HEK293 (cell line): ENCODE results near the gene PFDN1.

Experiments used
- CTCF ChIA-PET: fragments of 350-600 bp; formaldehyde crosslinking; extraction: SDS; loops from one replicate; lab custom pipeline; 2021; ENCODE audit warnings: antibody characterized with exemption; lab: Yijun Ruan, JAX
- POLR2A ChIA-PET: fragments of 300-600 bp; formaldehyde crosslinking; extraction: SDS; loops from one replicate; lab custom pipeline; 2020; ENCODE audit warnings: antibody characterized with exemption, inconsistent platforms; lab: Yijun Ruan, JAX
- H3K27ac ChIP-seq: fragments of 200-500 bp; sonication (Bioruptor generic); 2 replicates; pipeline ENCODE4 v1.5.1; 2014; ENCODE audit warnings: low read depth, low read length, control low read depth, inconsistent platforms; ENCODE audit errors: extremely low read depth
- H3K36me3 ChIP-seq, 2 experiments: fragments of 200-500 bp in 1 of 2; sonication (Bioruptor generic) in 1 of 2; 1 replicate in 1 of 2; 2 replicates in 1 of 2; pipeline ENCODE4 v1.5.1; 2014 to 2017; ENCODE audit warnings: inconsistent platforms in 2 of 2, low read length in 2 of 2; ENCODE audit not compliant: control insufficient read depth in 2 of 2, insufficient read depth in 1 of 2
- H3K4me1 ChIP-seq: fragments of 200-500 bp; sonication (Bioruptor generic); 2 replicates; pipeline ENCODE4 v1.5.1; 2014; ENCODE audit warnings: mild to moderate bottlenecking, low read length, inconsistent platforms; ENCODE audit not compliant: control insufficient read depth, insufficient read depth
- H3K4me3 ChIP-seq: 2 replicates; pipeline ENCODE4 v1.5.1; 2011; ENCODE audit warnings: low read depth, mild to moderate bottlenecking, control low read depth, low read length, moderate library complexity
- H3K9me3 ChIP-seq: fragments of 200-500 bp; sonication (Bioruptor generic); 2 replicates; pipeline ENCODE4 v1.5.1; 2014; ENCODE audit warnings: low read depth, low read length, inconsistent platforms; ENCODE audit not compliant: control insufficient read depth, insufficient read depth
- FEZF1 ChIP-seq: fragments of 450-650 bp; formaldehyde crosslinking; IDR thresholded peaks from 2 replicates; pipeline ENCODE4 v1.5.1; 2016; ENCODE audit warnings: missing biosample characterization, missing genetic modification characterization
- GLIS1 ChIP-seq: fragments of 450-650 bp; formaldehyde crosslinking; IDR thresholded peaks from 2 replicates; pipeline ENCODE4 v1.5.1; 2016; ENCODE audit warnings: missing biosample characterization, missing genetic modification characterization
- HOXA7 ChIP-seq: sonication (generic); formaldehyde crosslinking; IDR thresholded peaks from 2 replicates; pipeline ENCODE4 v1.8.1; 2022; ENCODE audit warnings: missing genetic modification reagents, borderline replicate concordance
- KLF10 ChIP-seq: fragments of 450-650 bp; IDR thresholded peaks from 2 replicates; pipeline ENCODE4 v1.5.1; 2018; ENCODE audit warnings: missing biosample characterization, mild to moderate bottlenecking, missing genetic modification characterization
- REPIN1 ChIP-seq: fragments of 450-650 bp; formaldehyde crosslinking; IDR thresholded peaks from 2 replicates; pipeline ENCODE4 v1.5.1; 2017; ENCODE audit warnings: missing biosample characterization, missing genetic modification characterization, low read depth
- SALL2 ChIP-seq: fragments of 450-650 bp; formaldehyde crosslinking; IDR thresholded peaks from 2 replicates; pipeline ENCODE4 v1.5.0; 2017; ENCODE audit warnings: missing biosample characterization, mild to moderate bottlenecking, missing genetic modification characterization, borderline replicate concordance
- SCRT2 ChIP-seq: fragments of 450-650 bp; formaldehyde crosslinking; IDR thresholded peaks from 2 replicates; pipeline ENCODE4 v1.5.1; 2016; ENCODE audit warnings: missing biosample characterization, missing genetic modification characterization
- YY2 ChIP-seq: fragments of 450-650 bp; formaldehyde crosslinking; IDR thresholded peaks from 2 replicates; pipeline ENCODE4 v1.5.1; 2016; ENCODE audit warnings: missing biosample characterization, missing genetic modification characterization
- ZBTB7A ChIP-seq: fragments of 450-650 bp; formaldehyde crosslinking; IDR thresholded peaks from 2 replicates; pipeline ENCODE4 v1.5.1; 2016; ENCODE audit warnings: low read depth, missing biosample characterization, missing genetic modification characterization
- ZIC2 ChIP-seq: fragments of 450-650 bp; formaldehyde crosslinking; IDR thresholded peaks from 2 replicates; pipeline ENCODE4 v1.5.1; 2016; ENCODE audit warnings: missing biosample characterization, missing genetic modification characterization
- ZNF155 ChIP-seq: fragments of 450-650 bp; formaldehyde crosslinking; IDR thresholded peaks from 2 replicates; pipeline ENCODE4 v1.5.1; 2016; ENCODE audit warnings: missing biosample characterization, missing genetic modification characterization
- ZNF302 ChIP-seq: fragments of 450-650 bp; formaldehyde crosslinking; IDR thresholded peaks from 2 replicates; pipeline ENCODE4 v1.5.1; 2016; ENCODE audit warnings: missing biosample characterization, missing genetic modification characterization, low read depth
- ZNF341 ChIP-seq: fragments of 450-650 bp; formaldehyde crosslinking; IDR thresholded peaks from 2 replicates; pipeline ENCODE4; 2016; ENCODE audit warnings: low read depth, missing biosample characterization, missing genetic modification characterization
- ZNF366 ChIP-seq: fragments of 450-650 bp; formaldehyde crosslinking; conservative IDR thresholded peaks from 2 replicates; pipeline ENCODE4 v1.5.1; 2016; ENCODE audit warnings: missing biosample characterization, missing genetic modification characterization
- ZNF514 ChIP-seq: fragments of 450-650 bp; formaldehyde crosslinking; IDR thresholded peaks from 2 replicates; pipeline ENCODE4 v1.5.1; 2016; ENCODE audit warnings: missing biosample characterization, missing genetic modification characterization
- ZNF548 ChIP-seq: fragments of 450-650 bp; formaldehyde crosslinking; IDR thresholded peaks from 2 replicates; pipeline ENCODE4 v1.5.1; 2016; ENCODE audit warnings: missing biosample characterization, missing genetic modification characterization
- ZNF558 ChIP-seq: fragments of 450-650 bp; formaldehyde crosslinking; IDR thresholded peaks from 2 replicates; pipeline ENCODE4 v1.5.1; 2016; ENCODE audit warnings: missing biosample characterization, missing genetic modification characterization
- ZNF596 ChIP-seq: fragments of 450-650 bp; IDR thresholded peaks from 2 replicates; pipeline ENCODE4 v1.5.0; 2018; ENCODE audit warnings: missing biosample characterization, mild to moderate bottlenecking, missing genetic modification characterization, moderate library complexity
- ZNF777 ChIP-seq: fragments of 450-650 bp; formaldehyde crosslinking; IDR thresholded peaks from 2 replicates; pipeline ENCODE4 v1.5.1; 2017; ENCODE audit warnings: missing biosample characterization, missing genetic modification characterization, borderline replicate concordance
- TF ChIP-seq, protein P1 (sequence below): fragments of 450-650 bp; formaldehyde crosslinking; IDR thresholded peaks from 2 replicates; pipeline ENCODE4 v1.5.1; 2016; ENCODE audit warnings: missing biosample characterization, missing genetic modification characterization
- TF ChIP-seq, protein P2 (sequence below): fragments of 450-650 bp; formaldehyde crosslinking; IDR thresholded peaks from 2 replicates; pipeline ENCODE4 v1.5.1; 2016; ENCODE audit warnings: missing biosample characterization, missing genetic modification characterization, borderline replicate concordance
- TF ChIP-seq, protein P3 (sequence below): fragments of 450-650 bp; formaldehyde crosslinking; IDR thresholded peaks from 2 replicates; pipeline ENCODE4 v1.5.1; 2016; ENCODE audit warnings: missing biosample characterization, missing genetic modification characterization, borderline replicate concordance
- TF ChIP-seq, protein P4 (sequence below): fragments of 450-650 bp; formaldehyde crosslinking; IDR thresholded peaks from 2 replicates; pipeline ENCODE4 v1.5.1; 2016; ENCODE audit warnings: missing biosample characterization, missing genetic modification characterization
- TF ChIP-seq, protein P5 (sequence below): fragments of 450-650 bp; formaldehyde crosslinking; optimal IDR thresholded peaks from 2 replicates; pipeline ENCODE3; 2016; ENCODE audit warnings: missing biosample characterization, mild to moderate bottlenecking, missing genetic modification characterization

PFDN1 gene

DNA sequence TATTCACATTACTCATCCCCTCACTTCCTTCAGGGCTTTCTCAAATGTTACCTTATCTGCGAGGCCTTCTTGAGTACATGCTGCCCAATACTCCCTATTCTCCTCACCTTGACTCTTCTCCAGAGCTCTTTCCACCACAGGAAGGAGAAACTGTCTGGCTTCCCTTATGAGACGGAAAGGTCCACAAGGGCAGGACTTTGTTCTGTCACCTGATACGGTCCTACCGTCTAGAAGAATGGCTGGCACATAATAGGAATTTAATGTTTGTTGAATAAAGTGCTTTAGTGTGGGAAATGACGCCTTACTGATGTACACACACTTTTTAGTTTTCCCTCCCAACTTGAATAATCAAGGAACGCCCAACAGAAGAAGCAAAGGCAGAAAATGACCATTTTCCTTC, 52.5 kb downstream of the PFDN1 start:
- H3K27ac ChIP-seq, result no peak overlapping the region
- peaks cover 3% of the 10 kb centered on the region; the same call in 1 of the 2 replicates for H3K4me1 ChIP-seq
- ChIA-PET POLR2A (interaction anchor here (1.0 kb wide), 1 partner anchor 96 kb away, joined by 3 read pairs; the partner anchor contains the start of gene HBEGF), CTCF (interaction anchor here (0.5 to 2.0 kb wide), 3 partner anchors 8 to 315 kb away, joined by 3 to 8 read pairs (median 7); no protein-coding TSS in a partner anchor)
- no peak overlapping the region for H3K4me3 ChIP-seq
- TF ChIP-seq YY2 (tag by site-specific recombination) (no peak), ZNF514 (no peak), REPIN1 (tag by site-specific recombination) (no peak), ZNF155 (no peak), ZNF558 (tag by site-specific recombination) (no peak), GLIS1 (tag by site-specific recombination) (no peak), FEZF1 (tag by site-specific recombination) (no peak), ZNF366 (tag by site-specific recombination) (no peak), ZNF302 (tag by site-specific recombination) (no peak), ZIC2 (tag by site-specific recombination) (no peak), ZNF596 (no peak), KLF10 (tag by site-specific recombination) (no peak)
- TF ChIP-seq, protein P1, sequence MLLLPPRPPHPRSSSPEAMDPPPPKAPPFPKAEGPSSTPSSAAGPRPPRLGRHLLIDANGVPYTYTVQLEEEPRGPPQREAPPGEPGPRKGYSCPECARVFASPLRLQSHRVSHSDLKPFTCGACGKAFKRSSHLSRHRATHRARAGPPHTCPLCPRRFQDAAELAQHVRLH, result no peak
- TF ChIP-seq, protein P2, sequence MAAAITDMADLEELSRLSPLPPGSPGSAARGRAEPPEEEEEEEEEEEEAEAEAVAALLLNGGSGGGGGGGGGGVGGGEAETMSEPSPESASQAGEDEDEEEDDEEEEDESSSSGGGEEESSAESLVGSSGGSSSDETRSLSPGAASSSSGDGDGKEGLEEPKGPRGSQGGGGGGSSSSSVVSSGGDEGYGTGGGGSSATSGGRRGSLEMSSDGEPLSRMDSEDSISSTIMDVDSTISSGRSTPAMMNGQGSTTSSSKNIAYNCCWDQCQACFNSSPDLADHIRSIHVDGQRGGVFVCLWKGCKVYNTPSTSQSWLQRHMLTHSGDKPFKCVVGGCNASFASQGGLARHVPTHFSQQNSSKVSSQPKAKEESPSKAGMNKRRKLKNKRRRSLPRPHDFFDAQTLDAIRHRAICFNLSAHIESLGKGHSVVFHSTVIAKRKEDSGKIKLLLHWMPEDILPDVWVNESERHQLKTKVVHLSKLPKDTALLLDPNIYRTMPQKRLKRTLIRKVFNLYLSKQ (tag by site-specific recombination), result no peak
- TF ChIP-seq, protein P3, sequence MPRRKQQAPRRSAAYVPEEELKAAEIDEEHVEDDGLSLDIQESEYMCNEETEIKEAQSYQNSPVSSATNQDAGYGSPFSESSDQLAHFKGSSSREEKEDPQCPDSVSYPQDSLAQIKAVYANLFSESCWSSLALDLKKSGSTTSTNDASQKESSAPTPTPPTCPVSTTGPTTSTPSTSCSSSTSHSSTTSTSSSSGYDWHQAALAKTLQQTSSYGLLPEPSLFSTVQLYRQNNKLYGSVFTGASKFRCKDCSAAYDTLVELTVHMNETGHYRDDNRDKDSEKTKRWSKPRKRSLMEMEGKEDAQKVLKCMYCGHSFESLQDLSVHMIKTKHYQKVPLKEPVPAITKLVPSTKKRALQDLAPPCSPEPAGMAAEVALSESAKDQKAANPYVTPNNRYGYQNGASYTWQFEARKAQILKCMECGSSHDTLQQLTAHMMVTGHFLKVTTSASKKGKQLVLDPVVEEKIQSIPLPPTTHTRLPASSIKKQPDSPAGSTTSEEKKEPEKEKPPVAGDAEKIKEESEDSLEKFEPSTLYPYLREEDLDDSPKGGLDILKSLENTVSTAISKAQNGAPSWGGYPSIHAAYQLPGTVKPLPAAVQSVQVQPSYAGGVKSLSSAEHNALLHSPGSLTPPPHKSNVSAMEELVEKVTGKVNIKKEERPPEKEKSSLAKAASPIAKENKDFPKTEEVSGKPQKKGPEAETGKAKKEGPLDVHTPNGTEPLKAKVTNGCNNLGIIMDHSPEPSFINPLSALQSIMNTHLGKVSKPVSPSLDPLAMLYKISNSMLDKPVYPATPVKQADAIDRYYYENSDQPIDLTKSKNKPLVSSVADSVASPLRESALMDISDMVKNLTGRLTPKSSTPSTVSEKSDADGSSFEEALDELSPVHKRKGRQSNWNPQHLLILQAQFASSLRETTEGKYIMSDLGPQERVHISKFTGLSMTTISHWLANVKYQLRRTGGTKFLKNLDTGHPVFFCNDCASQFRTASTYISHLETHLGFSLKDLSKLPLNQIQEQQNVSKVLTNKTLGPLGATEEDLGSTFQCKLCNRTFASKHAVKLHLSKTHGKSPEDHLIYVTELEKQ (tag by site-specific recombination), result no peak
- no peaks in the 10 kb centered on the region for H3K9me3 ChIP-seq
- peaks cover 7 to 33% of the 10 kb centered on the region in 2 experiments for H3K36me3 ChIP-seq

DNA sequence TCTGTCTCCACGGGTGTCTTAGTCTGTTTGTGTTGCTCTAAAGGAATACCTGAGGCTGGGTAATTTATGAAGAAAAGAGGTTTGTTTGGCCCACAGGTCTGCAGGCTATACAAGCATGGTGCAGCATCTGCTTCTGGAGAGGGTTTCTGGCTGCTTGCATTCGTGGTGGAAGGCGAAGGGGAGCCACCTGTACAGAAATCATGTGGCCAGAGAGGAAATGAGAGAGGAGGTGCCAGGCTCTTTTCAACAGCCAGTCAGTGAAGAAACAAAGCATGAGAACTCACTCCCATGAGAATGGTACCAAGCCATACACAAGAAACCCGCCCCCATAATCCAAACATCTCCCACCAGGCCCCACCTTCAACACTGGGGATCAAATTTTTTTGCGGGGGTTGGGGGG, 53.4 kb downstream of the PFDN1 start:
- Histone ChIP-seq H3K27ac (no peak overlapping the region), H3K36me3 (peaks cover 7 to 42% of the 10 kb centered on the region in 2 experiments), H3K4me1 (peaks cover 6% of the 10 kb centered on the region), H3K4me3 (no peak overlapping the region), H3K9me3 (no peaks in the 10 kb centered on the region)
- POLR2A ChIA-PET, result interaction anchor here (1.0 to 1.5 kb wide), 2 partner anchors 96 to 97 kb away, joined by 3 to 8 read pairs; partner anchors contain the start of gene HBEGF
- CTCF ChIA-PET, result interaction anchor here (14.6 kb wide), 1 partner anchor 99 kb away, joined by 660 read pairs; the partner anchor contains the start of gene HBEGF
- no peak for TF ChIP-seq ZNF548 (tag by site-specific recombination)
- TF ChIP-seq ZNF777 (tag by site-specific recombination), result no peak
- TF ChIP-seq SALL2 (tag by site-specific recombination), result no peak
- TF ChIP-seq, protein P4, sequence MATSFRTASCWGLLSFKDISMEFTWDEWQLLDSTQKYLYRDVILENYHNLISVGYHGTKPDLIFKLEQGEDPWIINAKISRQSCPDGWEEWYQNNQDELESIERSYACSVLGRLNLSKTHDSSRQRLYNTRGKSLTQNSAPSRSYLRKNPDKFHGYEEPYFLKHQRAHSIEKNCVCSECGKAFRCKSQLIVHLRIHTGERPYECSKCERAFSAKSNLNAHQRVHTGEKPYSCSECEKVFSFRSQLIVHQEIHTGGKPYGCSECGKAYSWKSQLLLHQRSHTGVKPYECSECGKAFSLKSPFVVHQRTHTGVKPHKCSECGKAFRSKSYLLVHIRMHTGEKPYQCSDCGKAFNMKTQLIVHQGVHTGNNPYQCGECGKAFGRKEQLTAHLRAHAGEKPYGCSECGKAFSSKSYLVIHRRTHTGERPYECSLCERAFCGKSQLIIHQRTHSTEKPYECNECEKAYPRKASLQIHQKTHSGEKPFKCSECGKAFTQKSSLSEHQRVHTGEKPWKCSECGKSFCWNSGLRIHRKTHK, result no peak
- no peak for TF ChIP-seq ZBTB7A (tag by site-specific recombination)
- no peak for TF ChIP-seq HOXA7 (CRISPR knock-in tag)
- TF ChIP-seq ZNF558 (tag by site-specific recombination), result no peak
- TF ChIP-seq, protein P5, sequence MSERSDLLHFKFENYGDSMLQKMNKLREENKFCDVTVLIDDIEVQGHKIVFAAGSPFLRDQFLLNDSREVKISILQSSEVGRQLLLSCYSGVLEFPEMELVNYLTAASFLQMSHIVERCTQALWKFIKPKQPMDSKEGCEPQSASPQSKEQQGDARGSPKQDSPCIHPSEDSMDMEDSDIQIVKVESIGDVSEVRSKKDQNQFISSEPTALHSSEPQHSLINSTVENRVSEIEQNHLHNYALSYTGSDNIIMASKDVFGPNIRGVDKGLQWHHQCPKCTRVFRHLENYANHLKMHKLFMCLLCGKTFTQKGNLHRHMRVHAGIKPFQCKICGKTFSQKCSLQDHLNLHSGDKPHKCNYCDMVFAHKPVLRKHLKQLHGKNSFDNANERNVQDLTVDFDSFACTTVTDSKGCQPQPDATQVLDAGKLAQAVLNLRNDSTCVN, result no peak
- no peak for TF ChIP-seq SCRT2 (tag by site-specific recombination)
- TF ChIP-seq ZNF341 (tag by site-specific recombination), result no peak
